Measurements from ENCODE around the gene B4GALT1. TPM values are rescaled to one million over a fixed set of nuclear protein-coding genes. Genes with fewer than 3 reads are reported as not detected.

B4GALT1 gene
- total and polyA plus RNA-seq, 2 of the 8 experiments (the other 6 are each of a cell fraction or from before 2014, with no cell fraction given), result 12.8 to 18.2 TPM

- Histone ChIP-seq H2BK120ac (replicated peaks; ENCODE audit: low read depth, low read length) (no peak overlapping the region), H3K27ac (ENCODE audit: low read depth, low read length) (no peak overlapping the region), H3K79me2 (ENCODE audit: control insufficient read depth in 1 of 2, insufficient read depth in 2 of 2, low read length in 2 of 2) (peaks cover 0 to 11% of the 10 kb centered on the region in 2 experiments; a peak in 2 of 4 replicates), H3K4ac (replicated peaks; ENCODE audit: insufficient read length, low read depth, low read length) (no peak overlapping the region), H2BK15ac (ENCODE audit: low read length) (no peak overlapping the region; the same call in 1 of the 2 replicates), H3K14ac (ENCODE audit: insufficient read length) (no peak overlapping the region), H3K4me1 (replicated peaks in 1 of 4; ENCODE audit: control insufficient read depth in 3 of 4, insufficient read depth in 4 of 4, low read length in 3 of 4) (peaks cover 0 to 6% (median 5%) of the 10 kb centered on the region in 4 experiments; a peak in 2 of 7 replicates), H3K9me3 (ENCODE audit: insufficient read depth in 2 of 2, low read depth in 1 of 2, low read length in 1 of 2) (no peaks in the 10 kb centered on the region), H2BK12ac (ENCODE audit: low read depth, low read length) (no peak overlapping the region), H3K9ac (replicated peaks in 1 of 4; ENCODE audit: extremely low read depth in 1 of 4, low read depth in 3 of 4, low read length in 3 of 4) (no peak overlapping the region), H3K18ac (ENCODE audit: extremely low read depth, low read length) (no peak overlapping the region), H2AFZ (ENCODE audit: low read length) (no peak overlapping the region), H2BK5ac (ENCODE audit: low read depth, low read length) (no peak overlapping the region), H3K79me1 (ENCODE audit: low read depth, low read length) (no peaks in the 10 kb centered on the region; the same call in 1 of the 2 replicates), H4K91ac (replicated peaks; ENCODE audit: insufficient read length, low read length) (no peak overlapping the region), H4K5ac (ENCODE audit: insufficient read length, low read depth, low read length) (no peak overlapping the region), H4K8ac (ENCODE audit: extremely low read depth, insufficient read depth, low read length) (no peak overlapping the region), H4K20me1 (replicated peaks in 1 of 2; ENCODE audit: control insufficient read depth in 1 of 2, insufficient read depth in 2 of 2, low read length in 2 of 2) (peaks cover 0 to 2% of the 10 kb centered on the region in 2 experiments), H3K36me3 (ENCODE audit: control insufficient read depth in 2 of 4, insufficient read depth in 4 of 4, low read length in 3 of 4) (no peaks in the 10 kb centered on the region), H3K56ac (replicated peaks; ENCODE audit: insufficient read length, low read depth, low read length) (no peak overlapping the region), H3K23me2 (ENCODE audit: low read depth, low read length) (no peaks in the 10 kb centered on the region; the same call in 1 of the 2 replicates), H3K4me3 (ENCODE audit: extremely low read depth in 1 of 4, insufficient read depth in 2 of 4, low read depth in 3 of 4, low read length in 4 of 4) (no peak overlapping the region), H2AK5ac (ENCODE audit: low read depth, low read length) (no peak overlapping the region), H3K27me3 (replicated peaks in 1 of 4; ENCODE audit: control insufficient read depth in 3 of 4, extremely low read depth in 1 of 4, insufficient read depth in 3 of 4, low read length in 3 of 4) (no peaks in the 10 kb centered on the region; a peak in 2 of 7 replicates), H2BK20ac (ENCODE audit: low read length) (no peak overlapping the region), H3K4me2 (ENCODE audit: insufficient read depth in 1 of 2, low read depth in 2 of 2, low read length in 2 of 2) (0 out of 4 replicates have a peak overlapping the region, but pooled peaks of 1 of the 2 experiments have one; percentile 6), H3K23ac (ENCODE audit: insufficient read length) (no peak overlapping the region)
- ChIA-PET POLR2A (ENCODE audit: partially characterized antibody) (interaction anchor here (1.2 to 1.4 kb wide), 3 partner anchors 9 to 83 kb away, joined by 3 to 6 read pairs (median 4); partner anchors contain the start of gene B4GALT1), CTCF (ENCODE audit: partially characterized antibody) (interaction anchor here (0.9 to 2.0 kb wide), 9 partner anchors 12 to 86 kb away, joined by 3 to 5 read pairs (median 3); no protein-coding TSS in a partner anchor)
- 68% methylated on average over 6 of the region's 6 CpGs; no CpG with 5 or more reads in 1 of the 2 experiments for WGBS, 2 experiments (ENCODE audit: extremely low coverage in 1 of 2, insufficient coverage in 1 of 2, insufficient read length in 1 of 2, insufficient replicate concordance in 2 of 2, low coverage in 1 of 2, low lambda C conversion rate in 2 of 2, missing lambda C conversion rate in 1 of 2)
- TF ChIP-seq BACH1 (IDR thresholded peaks at IDR 0.05; ENCODE audit: low read length) (no peak), TAF7 (optimal IDR thresholded peaks at IDR 0.05; ENCODE audit: borderline replicate concordance, low read depth, low read length) (no peak), TBP (IDR thresholded peaks at IDR 0.05; ENCODE audit: low read depth, low read length) (no peak), JUND (IDR thresholded peaks at IDR 0.05; ENCODE audit: low read length) (no peak), SIN3A (conservative IDR thresholded peaks at IDR 0.05 in 1 of 2, IDR thresholded peaks at IDR 0.05 in 1 of 2; ENCODE audit: low read depth in 1 of 2, low read length in 2 of 2) (no peak), EP300 (IDR thresholded peaks at IDR 0.05; ENCODE audit: borderline replicate concordance in 1 of 2, low read depth in 2 of 2, low read length in 2 of 2) (no peak), TEAD4 (IDR thresholded peaks at IDR 0.05; ENCODE audit: low read depth, low read length) (no peak), USF2 (IDR thresholded peaks at IDR 0.05; ENCODE audit: low read length) (no peak)
- no peak for DNase-seq (ENCODE audit: low read depth in 1 of 2, low spot score in 2 of 2)
- FAIRE-seq, result no peak
Measured at GRCh38 chr9:33157960-33158842, 8.9 kb downstream of the B4GALT1 start.
